GM18511 (cell line): ENCODE results near the gene CLDN22.

Source experiments
- ATAC-seq: cut with Tn5 transposase; IDR thresholded peaks from one replicate; pipeline ENCODE4 v1.9.1; 2021; ENCODE audit warnings: mild to moderate bottlenecking, moderate library complexity; ENCODE audit not compliant: unreplicated experiment

CLDN22 gene

GRCh38 chr4:183323295-183323694, 3.2 kb upstream of the CLDN22 start:
- no peak for ATAC-seq

- ATAC-seq = no peak
These were observed 2.2 kb upstream of the CLDN22 start, which contains the start of gene CLDN24 for GRCh38 chr4:183322326-183322725. CLDN24 (minus strand) TSS chr4:183322426; CDS start chr4:183322426, 0 bp downstream.

DNA sequence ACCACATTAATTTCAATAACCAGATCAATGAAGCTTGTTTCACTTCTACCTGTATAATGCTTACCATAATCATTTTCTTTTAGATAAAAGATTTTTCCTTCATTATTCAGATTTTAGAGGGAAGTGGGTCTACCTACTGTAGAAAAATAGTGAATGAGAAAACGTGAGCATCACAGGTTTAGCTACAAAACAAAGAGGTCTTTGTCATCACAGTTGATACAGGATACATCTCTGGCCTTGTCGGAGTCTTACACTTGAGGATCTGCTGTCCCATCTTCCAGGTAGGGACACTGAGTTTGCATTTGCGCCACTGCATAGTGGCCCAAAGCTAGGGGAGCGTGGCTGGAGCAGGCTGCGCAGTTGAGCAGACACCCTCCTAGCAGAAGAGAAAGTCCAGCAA, 1.4 kb upstream of the CLDN22 start:
- ATAC-seq = peak; percentile 6

GRCh38 chr4:183321079-183321478, 1.0 kb upstream of the CLDN22 start:
- peak; percentile 77 for ATAC-seq

GRCh38 chr4:183318656-183319055, 1.4 kb downstream of the CLDN22 start:
- no peak for ATAC-seq

GRCh38 chr4:183314806-183315205, 5.3 kb downstream of the CLDN22 start:
- ATAC-seq = no peak

DNA sequence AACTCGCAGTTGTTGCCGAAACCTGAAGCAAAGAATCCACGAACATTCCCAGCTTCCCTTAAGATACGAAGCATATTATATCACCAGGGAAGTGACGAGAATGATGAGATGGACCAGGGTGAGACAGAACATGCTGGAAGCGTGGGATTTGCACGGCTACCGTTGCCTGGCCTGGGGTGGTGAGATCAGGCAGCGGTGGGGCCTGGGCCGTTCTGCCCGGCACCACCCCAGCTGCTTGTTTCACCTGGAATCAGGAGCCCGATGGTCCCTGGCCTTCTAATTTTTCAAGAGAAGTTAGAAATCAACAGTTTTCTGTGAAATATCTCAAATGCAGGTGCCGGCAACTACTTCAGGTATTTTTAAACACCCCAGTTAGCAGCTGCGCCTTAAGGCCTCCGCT, 5.7 kb downstream of the CLDN22 start:
- no peak for ATAC-seq

- no peak for ATAC-seq
These were observed 7.2 kb downstream of the CLDN22 start for GRCh38 chr4:183312841-183313240.

GRCh38 chr4:183306811-183307210, 13.3 kb downstream of the CLDN22 start:
- ATAC-seq = no peak

GRCh38 chr4:183304538-183304937, 15.5 kb downstream of the CLDN22 start:
- peak; percentile 53 for ATAC-seq

- peak; percentile 91 for ATAC-seq
These were observed 16.0 kb downstream of the CLDN22 start for GRCh38 chr4:183304067-183304466.

- ATAC-seq = no peak
These were observed 16.8 kb downstream of the CLDN22 start for GRCh38 chr4:183303301-183303700.

GRCh38 chr4:183300655-183301054, 19.4 kb downstream of the CLDN22 start:
- ATAC-seq = no peak

DNA sequence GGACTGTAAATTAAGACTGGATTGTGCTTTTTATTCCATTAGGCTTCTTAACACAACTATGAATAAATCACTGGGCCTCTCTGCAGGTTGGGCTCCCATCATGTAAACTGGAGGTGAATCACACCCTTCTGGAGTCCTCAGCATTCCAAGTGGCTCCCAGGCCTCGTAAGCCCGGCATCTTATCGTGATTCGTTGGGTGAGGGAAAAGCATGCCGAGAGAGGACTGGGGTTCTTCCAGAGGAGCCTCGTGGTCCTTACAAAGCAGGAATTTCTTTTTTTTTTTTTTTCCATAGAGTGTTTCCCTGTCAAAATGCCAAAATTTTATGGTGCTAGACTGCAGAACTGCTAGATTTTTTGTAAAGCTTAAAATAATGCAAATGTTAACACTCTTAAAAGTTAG, 20.0 kb downstream of the CLDN22 start:
- ATAC-seq = no peak

GRCh38 chr4:183299464-183299863, 20.6 kb downstream of the CLDN22 start:
- ATAC-seq = peak; percentile 39

DNA sequence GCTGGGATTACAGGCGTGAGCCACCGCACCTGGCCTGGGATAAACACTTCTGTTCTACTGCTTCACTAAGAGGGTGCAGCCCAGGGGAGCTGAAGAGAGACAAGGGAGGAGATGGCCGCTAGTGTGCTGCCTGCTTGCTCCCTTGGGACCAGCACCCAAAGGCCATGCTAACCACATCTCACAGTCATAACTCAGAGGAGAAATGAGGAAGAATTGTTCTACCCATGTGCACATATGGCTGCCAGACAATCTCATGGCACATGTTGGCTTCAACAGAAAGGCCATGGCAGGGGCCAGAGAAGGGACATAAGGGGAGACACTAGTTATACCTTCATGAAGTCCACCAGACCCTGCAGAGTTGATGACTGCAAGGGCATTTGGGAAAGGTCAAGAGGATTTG, 22.4 kb downstream of the CLDN22 start:
- ATAC-seq = peak; percentile 77

- ATAC-seq = no peak
These were observed 24.4 kb downstream of the CLDN22 start for GRCh38 chr4:183295711-183296110.

GRCh38 chr4:183291070-183291469, 29.0 kb downstream of the CLDN22 start:
- ATAC-seq = no peak

- ATAC-seq = no peak
These were observed 30.4 kb downstream of the CLDN22 start for GRCh38 chr4:183289688-183290087.

- ATAC-seq = peak; percentile 13
These were observed 31.1 kb downstream of the CLDN22 start for GRCh38 chr4:183288955-183289354.

- peak; percentile 78 for ATAC-seq
These were observed 32.4 kb downstream of the CLDN22 start for GRCh38 chr4:183287677-183288076.

DNA sequence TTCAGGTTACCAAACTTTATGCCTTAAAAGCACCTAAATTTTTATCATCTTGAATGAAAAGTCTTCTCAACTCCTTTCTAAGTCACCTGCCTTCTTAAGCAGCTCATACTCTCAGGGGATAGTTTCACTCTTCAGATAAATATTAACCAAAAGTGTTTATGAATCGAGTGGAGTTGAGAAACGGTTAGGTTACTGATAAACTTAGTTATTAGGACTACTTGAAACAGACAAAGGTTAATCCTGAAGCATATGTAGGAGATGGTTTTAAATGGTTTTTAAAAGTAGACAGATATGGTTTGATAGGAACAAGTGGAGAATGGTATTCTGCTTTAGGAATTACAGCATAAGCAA, 32.8 kb downstream of the CLDN22 start:
- peak; percentile 85 for ATAC-seq

DNA sequence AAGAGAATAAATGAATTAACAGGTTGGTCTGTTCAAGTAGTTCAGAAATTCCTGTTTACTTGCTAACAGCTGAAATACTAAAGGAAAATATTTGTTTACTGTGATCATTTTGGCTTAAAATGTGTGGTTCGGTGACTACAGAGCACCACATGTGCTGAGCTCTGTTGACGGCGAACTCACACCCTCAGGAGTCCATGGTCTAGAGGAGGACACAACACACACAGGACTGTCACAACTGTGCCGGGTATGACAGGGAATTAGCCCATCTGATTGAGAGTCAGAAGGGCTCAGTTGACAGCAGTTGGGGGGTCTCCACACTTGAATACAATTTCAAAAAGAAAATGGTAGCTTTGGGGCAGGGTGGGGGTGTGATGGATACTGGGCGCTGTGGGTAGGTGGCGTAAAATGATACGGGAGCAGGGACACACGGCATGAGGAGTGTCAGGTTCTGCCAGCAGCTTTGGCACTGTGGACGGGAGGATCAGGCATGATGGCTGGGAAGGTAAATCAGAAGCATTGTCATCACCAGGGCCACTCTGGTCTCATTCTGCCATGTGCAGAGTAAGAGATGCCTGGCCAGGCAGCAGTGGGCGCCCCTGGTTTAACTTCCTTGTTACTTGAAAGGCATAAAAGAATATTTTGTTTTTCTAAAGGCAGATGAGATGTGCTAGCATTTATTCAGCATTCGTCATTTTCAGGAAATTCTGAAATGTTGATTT, 33.3 kb downstream of the CLDN22 start:
- peak; percentile 39 for ATAC-seq
